Ammon's horn (tissue), 1 donor: Measurements from ENCODE around the gene SLX9.

Experiments used
- DNase-seq: peaks from one replicate; pipeline ENCODE4 v3.0.0-alpha.2; 2016; ENCODE audit warnings: low spot score

Gene SLX9

GRCh38 chr21:44930543-44930981 lies 9.3 kb upstream of the SLX9 start:
- DNase-seq, result no peak

DNA sequence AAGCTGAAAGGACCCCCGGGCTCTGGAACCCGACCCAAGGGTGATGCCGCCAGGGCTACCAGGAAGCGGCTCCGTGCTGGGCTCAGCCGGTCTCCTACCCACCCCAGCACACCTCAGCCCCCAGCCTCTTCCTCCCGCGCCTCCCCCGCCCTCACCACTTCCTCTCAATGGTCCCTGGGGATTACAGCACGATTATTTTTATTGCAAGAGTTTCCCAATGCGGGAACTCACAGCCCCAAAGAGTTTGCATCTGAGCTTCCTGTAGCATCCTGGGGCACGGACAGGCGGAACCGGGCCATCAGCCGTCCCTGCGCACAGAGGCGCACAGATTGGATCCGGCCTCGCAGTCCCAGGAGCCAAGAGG lies 8.7 kb upstream of the SLX9 start:
- no peak for DNase-seq

- DNase-seq, result no peak
Measured at GRCh38 chr21:44931501-44932407, 8.1 kb upstream of the SLX9 start.

DNA sequence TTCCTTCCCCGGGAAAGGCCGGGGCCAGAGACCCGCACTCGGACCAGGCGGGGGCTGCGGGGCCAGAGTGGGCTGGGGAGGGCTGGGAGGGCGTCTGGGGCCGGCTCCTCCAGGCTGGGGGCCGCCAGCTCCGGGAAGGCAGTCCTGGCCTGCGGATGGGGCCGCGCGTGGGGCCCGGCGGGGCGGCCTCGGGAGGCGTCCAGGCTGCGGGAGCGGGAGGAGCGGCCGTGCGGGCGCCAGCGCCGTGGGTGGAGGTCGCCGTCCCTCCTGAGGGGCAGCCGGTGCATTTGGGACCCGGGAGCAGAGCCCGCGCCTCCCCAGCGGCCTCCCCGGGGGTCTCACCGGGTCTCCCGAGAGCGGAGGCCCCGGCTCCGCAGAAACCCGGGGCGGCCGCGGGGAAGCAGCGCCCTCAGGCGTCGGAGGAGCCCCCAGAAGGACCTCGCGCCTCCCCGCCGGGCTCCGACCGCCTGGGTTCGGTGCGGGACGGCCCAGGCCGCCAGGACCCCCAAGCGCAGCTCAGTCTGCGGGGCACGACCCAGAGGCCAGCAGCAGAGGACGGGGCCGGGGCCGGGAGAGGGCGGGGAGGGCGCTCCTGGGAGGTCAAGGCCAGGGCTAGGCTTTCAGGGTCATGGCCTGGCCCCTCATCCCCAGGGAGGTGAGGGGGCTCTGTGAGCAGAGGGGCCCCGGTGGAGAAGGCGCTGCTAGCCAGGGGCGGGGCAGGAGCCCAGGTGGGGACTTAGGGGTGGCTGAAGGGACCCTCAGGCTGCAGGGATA lies 7.2 kb upstream of the SLX9 start:
- no peak for DNase-seq

- DNase-seq, result no peak
Measured at GRCh38 chr21:44933199-44933917, 6.5 kb upstream of the SLX9 start.

GRCh38 chr21:44933918-44934260 lies 5.9 kb upstream of the SLX9 start:
- DNase-seq, result no peak

DNA sequence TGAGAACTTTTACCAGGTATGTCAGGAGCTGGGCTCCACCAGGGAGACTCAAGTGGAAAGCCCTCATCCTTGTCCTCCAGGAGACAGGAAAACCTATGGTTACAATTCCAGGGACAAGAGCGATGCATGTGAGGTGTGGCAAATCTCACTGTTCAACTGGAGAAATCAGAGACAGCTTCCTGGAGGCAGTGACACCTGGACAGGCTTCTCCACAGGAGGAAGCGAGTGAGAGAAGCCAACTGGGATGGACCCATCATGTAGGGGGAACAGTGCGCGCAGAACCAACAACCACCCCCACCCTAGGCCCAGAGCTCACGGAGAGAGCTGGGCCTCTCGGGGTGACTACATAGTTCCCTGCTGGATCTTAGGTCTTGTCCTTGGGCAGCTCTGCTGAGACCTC lies 5.6 kb upstream of the SLX9 start:
- no peak for DNase-seq

DNA sequence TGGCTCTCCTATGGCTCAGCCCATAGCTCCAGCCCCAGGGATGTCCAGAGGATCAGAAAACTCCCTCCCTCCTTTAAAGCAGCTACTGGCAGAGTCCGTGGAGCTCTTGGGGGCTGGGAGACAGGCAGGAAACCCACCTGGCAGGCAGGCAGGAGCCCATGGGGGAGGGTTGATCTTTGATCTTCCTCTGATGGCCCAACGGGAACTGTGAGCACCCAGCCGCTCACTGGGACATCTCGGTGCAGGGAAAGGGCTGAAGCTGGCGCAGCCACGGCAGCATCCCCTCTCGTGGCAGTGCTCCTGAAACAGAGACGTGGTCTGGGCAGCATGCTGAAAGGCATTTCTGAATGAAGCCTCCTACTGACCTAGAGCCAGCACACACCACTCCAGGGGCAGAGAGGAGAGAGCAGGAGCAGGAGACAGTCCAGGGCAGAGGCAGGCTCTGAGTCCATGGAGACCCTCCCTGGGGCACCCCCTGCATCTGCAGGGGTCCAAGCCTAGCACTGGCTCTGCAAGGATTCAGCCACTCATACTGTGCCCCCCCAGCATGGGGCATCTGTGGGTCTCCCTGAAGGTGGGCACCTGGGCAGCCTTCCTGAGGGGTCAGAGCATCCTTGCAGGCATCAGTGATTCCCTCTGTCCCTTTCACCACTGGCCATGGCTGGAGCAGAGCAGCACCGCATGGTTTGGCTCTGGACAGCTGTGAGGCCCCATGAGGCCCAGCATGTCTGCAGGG lies 4.9 kb upstream of the SLX9 start:
- DNase-seq, result no peak

GRCh38 chr21:44935533-44935927 lies 4.3 kb upstream of the SLX9 start:
- DNase-seq, result no peak

GRCh38 chr21:44938772-44939531 lies 877 bp upstream of the SLX9 start:
- no peak for DNase-seq

DNA sequence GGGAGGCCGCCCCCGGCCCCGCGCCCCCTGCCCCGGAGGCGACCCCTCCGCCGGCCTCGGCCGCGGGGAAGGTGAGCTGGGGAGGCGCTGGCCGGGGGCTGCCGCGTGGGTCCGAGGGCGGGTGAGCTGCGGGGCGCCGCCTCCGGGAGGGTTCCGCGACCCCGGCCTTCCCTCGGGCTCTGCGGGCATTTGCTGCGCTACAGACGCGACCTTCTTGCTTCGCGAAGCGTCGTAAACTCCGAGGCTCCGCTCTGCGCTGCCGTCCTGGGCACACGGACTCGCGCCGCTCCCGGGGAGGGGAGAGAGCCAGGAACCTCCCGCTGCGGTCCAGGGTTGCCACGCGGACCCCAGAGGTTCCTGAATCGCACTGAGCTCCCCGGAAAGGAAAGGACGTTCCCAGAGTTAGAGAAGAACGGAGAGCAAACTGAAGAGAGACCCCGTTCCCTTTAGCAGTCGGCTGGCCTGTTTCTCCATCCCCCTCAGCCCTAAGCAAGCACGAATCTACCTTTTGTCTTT lies 345 bp downstream of the SLX9 start:
- no peak for DNase-seq

DNA sequence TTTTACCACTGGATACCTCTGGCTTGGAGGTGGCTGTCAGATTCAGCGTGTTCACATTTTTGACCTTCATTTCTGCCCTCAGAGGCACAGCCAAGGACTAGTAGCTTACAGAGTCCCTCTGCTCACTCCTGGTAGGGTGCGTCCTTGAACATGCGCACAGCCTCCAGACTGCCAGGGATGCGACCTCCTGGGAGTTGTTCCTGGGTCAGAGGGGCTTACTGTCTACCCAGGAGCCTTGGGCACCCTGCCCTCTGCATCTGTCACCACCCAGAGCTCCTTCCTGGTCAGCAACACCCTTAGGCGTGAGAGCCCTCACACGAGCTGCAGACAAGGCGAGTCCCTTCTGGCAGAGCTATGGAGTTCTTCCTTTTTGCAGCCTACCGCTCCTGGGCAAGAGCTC lies 1.7 kb downstream of the SLX9 start:
- DNase-seq, result no peak

DNA sequence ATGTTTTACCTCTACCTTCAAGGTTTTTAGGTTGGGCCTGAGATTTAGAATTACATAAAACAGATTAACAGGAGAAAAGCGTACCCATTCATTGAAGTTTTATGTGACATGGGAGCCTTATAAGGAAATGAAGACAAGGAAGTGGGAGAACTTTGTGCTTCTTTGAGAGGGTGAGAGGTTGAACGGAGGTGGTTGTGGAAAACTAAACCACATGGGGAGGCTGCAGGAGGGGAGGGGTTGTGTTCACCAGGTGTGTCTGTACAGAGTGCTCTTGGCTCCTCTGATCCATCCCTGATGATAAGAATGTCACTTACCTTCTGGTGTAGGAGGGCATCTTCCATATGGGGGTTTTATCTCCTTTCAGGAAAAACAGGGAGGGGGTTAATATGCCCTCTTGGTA lies 2.7 kb downstream of the SLX9 start:
- DNase-seq, result no peak

- no peak for DNase-seq
Measured at GRCh38 chr21:44943005-44943685, 3.3 kb downstream of the SLX9 start.

DNA sequence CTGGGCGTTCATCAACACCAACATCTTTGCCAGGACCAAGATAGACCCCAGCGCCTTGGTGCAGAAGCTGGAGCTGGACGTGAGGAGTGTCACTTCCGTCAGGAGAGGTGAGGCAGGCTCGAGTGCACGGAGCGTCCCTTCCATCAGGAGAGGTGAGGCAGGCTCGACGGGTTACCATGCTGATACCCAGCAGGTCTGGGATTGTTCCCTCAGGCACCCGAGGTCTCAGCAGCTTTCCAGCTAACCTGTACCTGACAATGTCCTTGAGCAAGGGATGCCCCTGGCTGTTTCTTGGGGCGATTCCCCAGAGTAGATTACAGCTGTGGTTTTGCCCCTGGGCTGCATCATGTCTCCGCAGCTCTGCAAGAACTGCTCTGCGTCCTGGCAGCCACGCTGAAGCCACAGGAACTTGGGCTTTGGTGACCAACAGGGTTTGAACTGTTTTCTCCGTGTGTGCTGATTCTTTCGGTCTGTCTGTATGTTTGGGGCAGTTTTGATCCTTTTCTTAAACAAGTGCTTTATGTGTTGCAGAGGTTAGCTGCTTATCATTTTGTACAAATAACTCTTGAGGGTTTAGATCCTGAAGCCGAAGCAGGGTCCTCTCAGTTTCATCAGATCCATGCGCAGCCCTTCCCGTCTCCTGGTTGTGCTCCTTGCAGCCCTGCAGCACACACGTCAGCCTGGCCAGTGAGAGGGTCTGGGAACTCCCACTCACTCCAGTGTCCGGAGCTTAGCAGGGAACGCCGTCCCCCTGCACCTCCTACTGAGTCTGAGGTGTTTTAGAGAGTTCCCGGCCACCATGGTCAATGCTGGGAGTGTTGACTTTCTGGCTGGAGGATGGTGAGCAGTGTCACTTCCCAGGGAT lies 4.1 kb downstream of the SLX9 start:
- DNase-seq, result no peak

DNA sequence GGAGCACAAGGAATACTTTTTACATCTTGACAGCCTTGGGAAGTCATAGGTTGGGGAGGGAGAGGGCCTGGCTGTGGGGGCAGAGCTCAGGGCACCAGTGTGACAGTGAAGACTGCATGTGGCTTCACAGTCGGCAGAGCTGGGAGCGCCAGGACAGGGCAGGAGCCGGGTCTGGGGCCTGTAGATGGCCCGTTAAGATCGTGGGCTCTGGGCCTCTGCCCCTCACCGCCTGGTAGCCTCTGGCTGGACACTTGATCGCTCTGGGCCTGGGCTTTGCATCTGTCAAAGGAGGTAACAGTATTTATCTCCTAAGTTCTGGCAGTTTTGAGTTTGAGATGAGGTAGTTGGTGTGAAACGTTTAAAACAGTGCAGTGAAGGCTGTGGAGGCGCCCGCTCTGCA lies 4.8 kb downstream of the SLX9 start:
- DNase-seq, result no peak

GRCh38 chr21:44946254-44947041 lies 6.6 kb downstream of the SLX9 start:
- no peak for DNase-seq

DNA sequence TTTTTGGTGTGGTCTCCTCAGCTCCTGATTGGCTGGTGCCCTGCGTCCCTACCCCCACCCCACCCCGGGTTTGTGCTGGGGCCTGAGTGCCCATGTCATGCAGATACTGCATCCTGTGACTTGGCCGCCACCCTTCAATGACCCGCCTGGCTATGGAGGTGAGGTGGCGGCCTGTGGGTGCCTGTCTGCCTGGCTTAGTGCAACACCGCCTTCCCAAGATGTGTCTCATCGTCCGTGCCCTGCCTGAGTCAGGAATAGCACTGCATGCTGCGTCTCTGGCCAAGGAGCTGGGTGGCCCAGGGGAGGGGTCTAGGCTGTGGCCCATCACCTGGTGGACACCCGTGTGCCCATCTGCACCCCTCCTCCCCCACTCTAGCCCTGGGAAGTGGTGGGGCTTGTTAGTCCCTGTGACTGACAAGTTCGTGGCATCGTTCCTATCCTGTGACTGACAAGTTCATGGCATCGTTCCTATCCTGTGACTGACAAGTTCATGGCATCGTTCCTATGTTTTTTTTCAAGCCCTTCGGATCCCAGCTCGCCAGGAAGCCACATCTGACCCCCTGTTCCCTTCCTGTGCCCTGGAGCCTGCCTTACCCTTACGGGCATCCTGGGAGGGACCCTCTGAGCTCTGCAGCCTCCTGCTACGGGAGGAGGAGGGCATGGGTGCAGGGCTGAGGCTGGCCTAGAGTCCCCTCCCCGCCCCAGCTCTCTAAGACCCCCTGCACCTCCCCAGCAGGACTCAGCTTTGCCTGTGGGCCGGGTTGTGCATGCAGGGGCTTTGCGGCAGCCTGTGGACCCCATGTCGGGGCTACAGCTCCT lies 7.5 kb downstream of the SLX9 start:
- DNase-seq, result no peak
